BE2C (cell line): ENCODE results near the gene PPL.

Source experiments
- DNase-seq: peaks from one replicate; pipeline ENCODE4 v3.0.0-alpha.2; 2020
- H3K27me3 ChIP-seq: fragments of 250-450 bp; sonication (Bioruptor Pico); 2 replicates; pipeline ENCODE4 v1.5.1; 2020; ENCODE audit warnings: mild to moderate bottlenecking
- H3K36me3 ChIP-seq: fragments of 250-450 bp; sonication (Bioruptor Pico); 2 replicates; pipeline ENCODE4 v1.5.1; 2020; ENCODE audit warnings: mild to moderate bottlenecking
- H3K4me1 ChIP-seq: fragments of 250-450 bp; sonication (Bioruptor Pico); 2 replicates; pipeline ENCODE4 v1.5.1; 2020
- H3K4me3 ChIP-seq: 2 replicates; pipeline ENCODE4 v1.5.1; 2011; ENCODE audit warnings: low read depth, low read length
- H3K9me3 ChIP-seq: fragments of 250-450 bp; sonication (Bioruptor Pico); 2 replicates; pipeline ENCODE4 v1.5.1; 2020
- TF ChIP-seq, protein P1 (sequence below): IDR thresholded peaks from 2 replicates; pipeline ENCODE4 v1.5.1; 2012; ENCODE audit warnings: mild to moderate bottlenecking, low read depth, low read length

PPL gene

DNA sequence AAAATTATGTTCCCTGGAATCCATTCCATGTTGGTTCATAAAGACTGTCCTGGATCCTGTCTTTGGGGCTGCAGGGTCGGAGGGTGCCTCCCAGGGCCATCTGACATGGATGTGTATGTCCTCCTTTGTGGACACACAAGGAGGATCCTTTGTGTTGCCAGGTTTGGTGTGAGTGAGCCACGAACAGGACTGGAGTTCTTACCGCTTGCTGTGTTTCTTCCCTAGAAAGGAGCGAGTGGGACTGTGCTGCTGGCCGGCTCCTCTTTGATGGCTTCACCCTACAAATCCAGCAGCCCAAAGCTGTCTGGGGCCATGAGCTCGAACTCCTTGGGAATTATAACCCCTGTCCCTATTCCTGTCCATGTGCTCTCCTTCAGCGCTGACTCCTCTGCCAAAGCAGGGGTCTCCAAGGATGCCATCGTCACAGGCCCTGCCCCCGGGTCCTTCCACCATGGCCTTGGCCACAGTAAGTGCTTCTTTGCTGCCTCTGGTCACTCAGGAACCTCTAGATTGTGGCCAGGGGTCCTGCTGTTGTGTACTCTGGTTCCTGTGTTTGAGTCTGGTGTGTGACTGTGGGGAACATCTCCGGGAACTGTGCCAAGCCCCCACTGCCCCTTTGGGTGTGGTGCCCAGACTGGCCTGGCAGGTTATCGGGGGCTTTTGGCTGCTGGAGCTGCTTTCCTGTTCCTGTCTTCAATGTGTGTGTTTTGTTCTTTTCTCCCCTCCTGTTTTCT, 60.1 kb downstream of the PPL start:
- TF ChIP-seq, protein P1, sequence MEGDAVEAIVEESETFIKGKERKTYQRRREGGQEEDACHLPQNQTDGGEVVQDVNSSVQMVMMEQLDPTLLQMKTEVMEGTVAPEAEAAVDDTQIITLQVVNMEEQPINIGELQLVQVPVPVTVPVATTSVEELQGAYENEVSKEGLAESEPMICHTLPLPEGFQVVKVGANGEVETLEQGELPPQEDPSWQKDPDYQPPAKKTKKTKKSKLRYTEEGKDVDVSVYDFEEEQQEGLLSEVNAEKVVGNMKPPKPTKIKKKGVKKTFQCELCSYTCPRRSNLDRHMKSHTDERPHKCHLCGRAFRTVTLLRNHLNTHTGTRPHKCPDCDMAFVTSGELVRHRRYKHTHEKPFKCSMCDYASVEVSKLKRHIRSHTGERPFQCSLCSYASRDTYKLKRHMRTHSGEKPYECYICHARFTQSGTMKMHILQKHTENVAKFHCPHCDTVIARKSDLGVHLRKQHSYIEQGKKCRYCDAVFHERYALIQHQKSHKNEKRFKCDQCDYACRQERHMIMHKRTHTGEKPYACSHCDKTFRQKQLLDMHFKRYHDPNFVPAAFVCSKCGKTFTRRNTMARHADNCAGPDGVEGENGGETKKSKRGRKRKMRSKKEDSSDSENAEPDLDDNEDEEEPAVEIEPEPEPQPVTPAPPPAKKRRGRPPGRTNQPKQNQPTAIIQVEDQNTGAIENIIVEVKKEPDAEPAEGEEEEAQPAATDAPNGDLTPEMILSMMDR: no peak
- DNase-seq: no peak
- peaks cover 1% of the 10 kb centered on the region for H3K4me1 ChIP-seq
- H3K9me3 ChIP-seq: no peaks in the 10 kb centered on the region
- no peak overlapping the region for H3K4me3 ChIP-seq
- no peaks in the 10 kb centered on the region for H3K27me3 ChIP-seq
- peaks cover 80% of the 10 kb centered on the region for H3K36me3 ChIP-seq

DNA sequence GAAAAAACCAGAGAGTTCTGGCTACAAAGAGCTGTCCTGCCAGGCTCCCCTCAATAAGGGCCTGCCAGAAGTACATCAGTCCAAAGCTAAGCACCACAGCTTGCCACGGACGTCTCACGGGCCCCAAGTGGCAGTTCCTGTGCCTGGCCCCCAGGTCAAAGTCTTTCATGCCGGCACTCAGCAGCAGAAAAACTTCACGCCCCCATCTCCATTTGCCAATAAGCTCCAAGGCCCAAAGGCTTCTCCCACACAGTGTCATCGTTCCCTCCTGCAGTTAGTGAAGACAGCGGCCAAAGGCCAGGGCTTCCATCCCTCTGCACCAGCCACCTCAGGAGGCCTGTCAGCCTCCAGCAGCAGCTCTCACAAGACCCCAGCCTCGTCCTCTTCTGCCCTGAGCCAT, 62.3 kb downstream of the PPL start:
- H3K4me1 ChIP-seq: no peaks in the 10 kb centered on the region
- H3K4me3 ChIP-seq: no peak overlapping the region
- H3K36me3 ChIP-seq: peaks cover 81% of the 10 kb centered on the region
- H3K9me3 ChIP-seq: no peaks in the 10 kb centered on the region
- TF ChIP-seq, protein P1: no peak
- DNase-seq: no peak
- H3K27me3 ChIP-seq: no peaks in the 10 kb centered on the region

DNA sequence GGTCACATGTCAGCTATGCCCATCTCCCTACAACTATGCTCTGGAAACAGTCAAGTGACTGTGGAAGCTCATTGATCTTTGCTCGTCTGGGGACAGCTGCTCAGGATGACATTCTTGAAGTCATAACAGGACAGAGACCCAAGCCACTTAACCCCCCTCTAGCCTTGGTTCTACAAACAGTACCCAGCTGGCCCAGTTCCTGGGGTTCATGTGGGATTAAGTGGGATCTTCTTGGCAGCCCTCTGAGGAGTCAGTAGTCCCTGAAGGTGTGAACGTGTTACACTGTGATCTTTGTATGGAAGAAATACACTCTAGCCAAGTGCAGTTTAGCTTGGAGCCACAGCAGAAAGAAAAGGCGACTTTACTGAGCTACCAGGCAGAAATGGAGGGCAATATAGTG, 63.9 kb downstream of the PPL start:
- TF ChIP-seq, protein P1: no peak
- H3K4me3 ChIP-seq: no peak overlapping the region
- H3K4me1 ChIP-seq: no peaks in the 10 kb centered on the region
- DNase-seq: no peak
- no peaks in the 10 kb centered on the region for H3K9me3 ChIP-seq
- no peaks in the 10 kb centered on the region for H3K27me3 ChIP-seq
- H3K36me3 ChIP-seq: peaks cover 77% of the 10 kb centered on the region

DNA sequence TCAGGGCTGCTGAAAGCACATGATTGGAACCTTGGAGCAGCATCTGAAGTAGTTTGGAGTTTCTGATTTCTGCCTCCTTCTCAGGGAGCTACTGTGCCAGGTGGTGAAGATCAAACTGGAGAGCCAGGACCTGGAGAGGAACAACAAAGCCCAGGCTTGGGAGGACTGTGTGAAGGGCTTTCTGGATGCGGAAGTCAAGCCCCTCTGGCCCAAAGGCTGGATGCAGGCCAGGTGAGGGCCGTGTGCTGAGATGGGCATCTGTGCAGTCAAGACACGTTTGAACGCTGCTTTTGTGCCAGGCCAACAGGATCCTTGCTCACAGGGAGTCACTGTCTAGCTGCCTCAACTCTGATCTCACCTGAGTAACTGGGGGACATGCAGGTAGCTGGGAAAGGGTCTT, 65.9 kb downstream of the PPL start:
- TF ChIP-seq, protein P1: no peak
- Histone ChIP-seq H3K36me3 (peaks cover 64% of the 10 kb centered on the region), H3K27me3 (no peaks in the 10 kb centered on the region)

DNA sequence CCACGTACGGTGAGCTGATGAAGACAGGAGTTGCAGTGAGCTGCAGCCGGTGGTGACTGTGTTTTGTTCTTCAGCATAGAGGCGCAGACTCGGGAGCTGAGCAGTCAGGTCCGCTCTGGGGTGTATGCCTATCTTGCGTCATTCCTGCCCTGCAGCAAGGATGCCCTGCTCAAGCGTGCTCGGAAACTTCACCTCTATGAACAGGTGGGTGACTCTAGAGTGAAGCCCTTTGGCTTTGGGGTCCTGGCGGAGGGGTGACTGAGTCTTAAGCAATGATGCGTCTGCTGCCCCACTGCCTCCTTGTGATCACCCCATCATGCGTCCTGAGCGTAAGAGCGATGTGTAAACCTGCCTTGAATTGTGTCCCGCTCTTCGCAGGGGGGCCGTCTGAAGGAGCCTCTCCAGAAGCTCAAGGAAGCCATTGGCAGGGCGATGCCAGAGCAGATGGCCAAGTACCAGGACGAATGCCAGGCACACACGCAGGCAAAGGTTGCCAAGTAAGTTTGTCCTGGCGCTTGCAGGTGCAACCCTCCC, 66.7 kb downstream of the PPL start:
- Histone ChIP-seq H3K9me3 (no peaks in the 10 kb centered on the region), H3K4me1 (no peaks in the 10 kb centered on the region), H3K36me3 (peaks cover 59% of the 10 kb centered on the region), H3K27me3 (no peaks in the 10 kb centered on the region), H3K4me3 (no peak overlapping the region)
- DNase-seq: no peak
- TF ChIP-seq, protein P1: no peak

More for the DNA sequence above, 65.9 kb downstream of the PPL start:
- no peaks in the 10 kb centered on the region for H3K9me3 ChIP-seq
- DNase-seq: no peak
- no peak overlapping the region for H3K4me3 ChIP-seq
- H3K4me1 ChIP-seq: no peaks in the 10 kb centered on the region

DNA sequence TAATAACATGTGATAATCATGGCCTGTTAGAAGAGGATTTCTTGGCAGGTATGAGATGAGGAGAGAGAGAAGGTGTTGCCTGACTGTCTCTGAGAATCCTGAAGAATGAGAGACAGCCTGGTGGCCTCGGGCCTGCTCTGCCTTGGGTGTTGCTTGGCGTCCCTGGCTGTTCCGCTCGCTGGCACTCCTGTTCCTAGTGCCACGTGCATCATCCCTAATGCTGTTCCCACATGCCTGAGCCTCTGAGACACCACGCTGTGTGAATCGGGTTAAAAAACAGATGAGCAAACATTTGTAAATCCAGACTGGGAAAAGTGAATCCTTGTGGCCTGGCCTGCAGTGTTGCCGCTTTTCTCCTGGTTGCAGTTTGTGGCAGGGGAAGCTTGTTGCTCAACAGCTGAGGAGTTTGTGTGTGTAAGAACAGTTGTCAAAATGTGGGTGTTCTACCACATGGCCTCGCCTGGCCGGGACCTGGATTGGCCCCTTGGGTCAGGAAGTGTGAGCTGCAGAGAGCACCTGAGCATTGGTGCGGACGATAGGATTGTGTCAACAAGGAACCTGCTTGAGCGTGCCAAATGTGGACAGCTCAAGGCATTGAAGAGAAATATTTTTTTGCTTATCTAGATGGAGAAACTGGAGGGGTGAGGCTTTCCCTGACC, 67.7 kb downstream of the PPL start:
- Histone ChIP-seq H3K4me3 (no peak overlapping the region), H3K36me3 (peaks cover 50% of the 10 kb centered on the region), H3K27me3 (no peaks in the 10 kb centered on the region), H3K4me1 (no peaks in the 10 kb centered on the region), H3K9me3 (no peaks in the 10 kb centered on the region)
- DNase-seq: no peak
- TF ChIP-seq, protein P1: no peak
